CD4-positive, alpha-beta T cell (primary cell): ENCODE measurements around the gene DGKI. TPM values are rescaled to one million over a fixed set of nuclear protein-coding genes. Genes with fewer than 3 reads are reported as not detected.

Experiments used
- ATAC-seq: fragments of 200-7000 bp; cut with Tn5 transposase; one replicate; pipeline ENCODE4 v1.10.0; 2022; ENCODE audit warnings: mild to moderate bottlenecking; ENCODE audit not compliant: poor library complexity
- CTCF ChIA-PET: fragments of 350-600 bp; sonication (Branson Sonifier 250); formaldehyde crosslinking; loops from one replicate; lab custom pipeline; 2021; ENCODE audit warnings: antibody characterized with exemption, inconsistent platforms; lab: Charles Lee
- POLR2A ChIA-PET: fragments of 350-600 bp; sonication (Branson Sonifier 250); formaldehyde crosslinking; loops from one replicate; lab custom pipeline; 2021; ENCODE audit warnings: antibody characterized with exemption, inconsistent platforms; lab: Charles Lee
- DNase-seq, 14 experiments: peaks; one replicate each; pipeline ENCODE4 v3.0.0-alpha.2; 2013 to 2020; ENCODE audit warnings: mixed read lengths in 2 of 14
- H3K27ac ChIP-seq, 2 donors: one replicate each; pipeline versions ENCODE4 v1.5.1 to v1.7.0; 2013; ENCODE audit warnings: low read length in 2 of 2, low read depth in 1 of 2, mild to moderate bottlenecking in 1 of 2
- H3K27me3 ChIP-seq, 2 experiments: 1 replicate in 1 of 2; 2 replicates in 1 of 2; pipeline versions ENCODE4 v1.6.1 to v1.7.0; 2013; ENCODE audit warnings: low read length in 2 of 2, control low read depth in 1 of 2, mild to moderate bottlenecking in 1 of 2, moderate library complexity in 1 of 2; ENCODE audit not compliant: insufficient read depth in 2 of 2, control insufficient read depth in 1 of 2
- H3K36me3 ChIP-seq: one replicate; pipeline ENCODE4 v1.6.1; 2013; ENCODE audit warnings: low read length, control low read depth; ENCODE audit not compliant: insufficient read depth
- H3K4me1 ChIP-seq: one replicate; pipeline ENCODE4 v1.6.1; 2013; ENCODE audit warnings: low read length, control low read depth; ENCODE audit not compliant: insufficient read depth
- H3K4me3 ChIP-seq: one replicate; pipeline ENCODE4 v1.5.1; 2013; ENCODE audit warnings: mild to moderate bottlenecking, low read length, moderate library complexity
- H3K9me3 ChIP-seq, 2 experiments: 1 replicate in 1 of 2; 2 replicates in 1 of 2; pipeline versions ENCODE4 v1.6.1 to v1.7.0; 2013; ENCODE audit warnings: low read length in 2 of 2, mild to moderate bottlenecking in 2 of 2, control low read depth in 1 of 2, moderate library complexity in 1 of 2; ENCODE audit not compliant: control insufficient read depth in 1 of 2, insufficient read depth in 1 of 2
- H3K27ac Mint-ChIP-seq: one replicate; pipeline ENCODE4 v1.8.0; 2020; ENCODE audit warnings: mixed read lengths
- H3K27me3 Mint-ChIP-seq: one replicate; pipeline ENCODE4 v1.8.0; 2021; ENCODE audit warnings: mixed read lengths
- H3K36me3 Mint-ChIP-seq: one replicate; pipeline ENCODE4 v1.8.0; 2021; ENCODE audit warnings: low read depth, mixed read lengths
- H3K4me1 Mint-ChIP-seq: one replicate; pipeline ENCODE4 v1.8.0; 2021; ENCODE audit warnings: low read depth, mixed read lengths
- H3K4me3 Mint-ChIP-seq: one replicate; pipeline ENCODE4 v1.8.0; 2020; ENCODE audit warnings: mild to moderate bottlenecking, mixed read lengths
- H3K9me3 Mint-ChIP-seq: one replicate; pipeline ENCODE4 v1.8.0; 2020; ENCODE audit warnings: mixed read lengths
- intact Hi-C, 2 experiments: fragments of 100-400 bp; cut with DNase I in 1 of 2; cut with micrococcal nuclease in 1 of 2; formaldehyde crosslinking; loops; one replicate each; pipeline versions ENCODE4 v1.15.1 to v1.9.0; 2023 to 2025; cut with DNase I, micrococcal nuclease
- total RNA-seq, 174 experiments: library from RNA in 2 of 174; stranded (reverse) in 2 of 174; gene quantifications; one replicate each; pipeline ENCODE4 v1.2.3 and lab custom pipeline; 2021 to 2026
- TF ChIP-seq, protein P1 (sequence below): fragments of 200-600 bp; IDR thresholded peaks from one replicate; pipeline ENCODE4 v1.8.0; 2022; ENCODE audit warnings: antibody characterized with exemption, mild to moderate bottlenecking

Gene DGKI
- total RNA-seq, 2 experiments from 2014 or later: not detected

DNA sequence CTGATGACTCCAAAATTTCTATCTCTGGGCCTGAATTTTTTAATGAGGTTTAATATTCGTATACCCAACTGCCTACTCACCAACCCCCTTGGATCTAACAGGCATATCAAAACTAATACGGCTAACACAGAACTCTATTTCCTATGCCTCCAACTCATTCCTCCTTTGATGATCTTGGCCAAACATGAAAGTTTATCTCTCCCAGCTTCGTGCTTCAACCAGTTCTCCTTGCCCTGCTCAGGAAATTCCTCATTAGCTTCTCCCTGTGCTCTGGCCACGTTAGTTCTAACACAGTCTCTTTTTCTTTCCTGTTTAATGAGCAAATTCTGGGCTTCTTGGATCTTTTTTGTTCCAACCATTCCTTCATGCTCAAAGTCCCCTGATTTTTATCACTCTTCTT is 364.3 kb downstream of the DGKI start:
- Histone ChIP-seq H3K36me3 (no peaks in the 10 kb centered on the region), H3K4me1 (no peaks in the 10 kb centered on the region), H3K4me3 (no peak overlapping the region), H3K27me3 (no peaks in the 10 kb centered on the region), H3K9me3 (peaks cover 0 to 4% of the 10 kb centered on the region in 2 experiments), H3K27ac (no peak overlapping the region)
- TF ChIP-seq, protein P1, sequence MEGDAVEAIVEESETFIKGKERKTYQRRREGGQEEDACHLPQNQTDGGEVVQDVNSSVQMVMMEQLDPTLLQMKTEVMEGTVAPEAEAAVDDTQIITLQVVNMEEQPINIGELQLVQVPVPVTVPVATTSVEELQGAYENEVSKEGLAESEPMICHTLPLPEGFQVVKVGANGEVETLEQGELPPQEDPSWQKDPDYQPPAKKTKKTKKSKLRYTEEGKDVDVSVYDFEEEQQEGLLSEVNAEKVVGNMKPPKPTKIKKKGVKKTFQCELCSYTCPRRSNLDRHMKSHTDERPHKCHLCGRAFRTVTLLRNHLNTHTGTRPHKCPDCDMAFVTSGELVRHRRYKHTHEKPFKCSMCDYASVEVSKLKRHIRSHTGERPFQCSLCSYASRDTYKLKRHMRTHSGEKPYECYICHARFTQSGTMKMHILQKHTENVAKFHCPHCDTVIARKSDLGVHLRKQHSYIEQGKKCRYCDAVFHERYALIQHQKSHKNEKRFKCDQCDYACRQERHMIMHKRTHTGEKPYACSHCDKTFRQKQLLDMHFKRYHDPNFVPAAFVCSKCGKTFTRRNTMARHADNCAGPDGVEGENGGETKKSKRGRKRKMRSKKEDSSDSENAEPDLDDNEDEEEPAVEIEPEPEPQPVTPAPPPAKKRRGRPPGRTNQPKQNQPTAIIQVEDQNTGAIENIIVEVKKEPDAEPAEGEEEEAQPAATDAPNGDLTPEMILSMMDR: no peak
- ChIA-PET CTCF (interaction anchor here (0.5 kb wide), 1 partner anchor 76 kb away, joined by 4 read pairs; no protein-coding TSS in a partner anchor), POLR2A (no interaction called here)
- DNase-seq: no peak
- no peak overlapping the region for H3K4me3 Mint-ChIP-seq
- intact Hi-C loops: no loop called here
- ATAC-seq: no peak
- peaks cover 3% of the 10 kb centered on the region for H3K9me3 Mint-ChIP-seq
- no peaks in the 10 kb centered on the region for H3K27me3 Mint-ChIP-seq
- H3K4me1 Mint-ChIP-seq: no peaks in the 10 kb centered on the region
- H3K36me3 Mint-ChIP-seq: no peaks in the 10 kb centered on the region
- no peak overlapping the region for H3K27ac Mint-ChIP-seq

DNA sequence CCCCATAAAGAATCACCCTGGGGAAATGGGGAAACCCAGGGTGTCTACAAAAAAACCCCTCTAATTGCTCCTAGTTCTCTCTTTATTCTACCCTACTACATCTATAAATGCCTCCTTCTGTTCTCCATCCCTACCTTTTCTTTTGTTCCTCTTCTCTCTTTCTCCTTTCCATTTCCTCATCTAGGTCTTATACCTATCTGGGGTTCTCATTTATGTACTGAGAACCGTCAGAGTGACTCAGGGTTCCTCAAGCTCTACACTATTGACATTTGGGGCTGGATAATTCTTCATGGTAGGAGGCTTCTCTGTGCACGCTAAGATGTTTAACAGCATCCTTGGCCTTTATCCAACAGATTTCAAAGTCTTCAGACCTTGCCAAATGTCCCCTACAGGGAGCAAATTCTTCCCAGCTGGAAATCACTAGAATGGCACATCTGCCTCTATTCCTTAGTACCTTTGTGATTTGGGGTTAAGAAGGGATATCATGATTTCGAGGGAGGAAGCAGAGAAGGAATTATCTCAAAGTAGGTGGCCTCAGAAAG is 365.9 kb downstream of the DGKI start:
- intact Hi-C loops: no loop called here

DNA sequence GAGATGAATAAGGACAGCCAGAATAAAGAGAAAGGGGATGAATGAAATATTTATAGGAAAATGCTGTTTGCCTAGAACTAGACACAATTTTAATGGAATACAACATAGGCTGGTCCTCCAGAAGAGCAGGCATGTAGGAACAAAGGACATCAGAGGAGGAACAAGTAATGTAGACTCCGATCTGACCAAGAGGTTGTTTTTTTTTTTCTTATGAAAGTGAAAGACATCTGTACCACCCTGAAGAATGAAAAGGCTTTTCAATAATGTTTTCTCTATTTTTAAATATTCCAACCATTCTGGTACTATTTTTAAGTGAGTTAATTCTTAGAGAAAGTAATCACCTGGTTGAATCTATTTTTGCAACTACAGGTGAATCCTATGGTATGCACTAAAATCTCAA is 366.4 kb downstream of the DGKI start:
- intact Hi-C loops: no loop called here
- TF ChIP-seq, protein P1: no peak
- no peak overlapping the region for H3K27ac ChIP-seq
- no peaks in the 10 kb centered on the region for H3K27me3 Mint-ChIP-seq
- H3K9me3 Mint-ChIP-seq: peaks cover 6% of the 10 kb centered on the region
- no peak overlapping the region for H3K27ac Mint-ChIP-seq
- no peaks in the 10 kb centered on the region for H3K27me3 ChIP-seq
- H3K4me1 Mint-ChIP-seq: no peaks in the 10 kb centered on the region
- ChIA-PET POLR2A (no interaction called here), CTCF (no interaction called here)
- no peak overlapping the region for H3K4me3 Mint-ChIP-seq
- no peaks in the 10 kb centered on the region for H3K4me1 ChIP-seq
- peaks cover 0 to 4% of the 10 kb centered on the region in 2 experiments for H3K9me3 ChIP-seq
- no peaks in the 10 kb centered on the region for H3K36me3 Mint-ChIP-seq
- H3K36me3 ChIP-seq: no peaks in the 10 kb centered on the region
- DNase-seq (no peak), ATAC-seq (no peak)
- no peak overlapping the region for H3K4me3 ChIP-seq

More for the DNA sequence above, 365.9 kb downstream of the DGKI start:
- no peak overlapping the region for H3K27ac Mint-ChIP-seq
- ChIA-PET POLR2A (no interaction called here), CTCF (no interaction called here)
- H3K9me3 Mint-ChIP-seq: peaks cover 6% of the 10 kb centered on the region
- no peaks in the 10 kb centered on the region for H3K27me3 Mint-ChIP-seq
- H3K27ac ChIP-seq: no peak overlapping the region
- H3K4me1 Mint-ChIP-seq: no peaks in the 10 kb centered on the region
- H3K4me3 ChIP-seq: no peak overlapping the region
- no peaks in the 10 kb centered on the region for H3K36me3 Mint-ChIP-seq
- no peaks in the 10 kb centered on the region for H3K4me1 ChIP-seq
- DNase-seq (no peak), ATAC-seq (no peak)
- H3K27me3 ChIP-seq: no peaks in the 10 kb centered on the region
- TF ChIP-seq, protein P1: no peak
- no peak overlapping the region for H3K4me3 Mint-ChIP-seq
- peaks cover 0 to 4% of the 10 kb centered on the region in 2 experiments for H3K9me3 ChIP-seq
- H3K36me3 ChIP-seq: no peaks in the 10 kb centered on the region
